Ishikawa (cell line): ENCODE data around the gene ADAT1.

Source experiments
- CEBPB ChIP-seq: IDR thresholded peaks from 2 replicates; pipeline ENCODE4 v1.6.1; 2012
- EP300 ChIP-seq: IDR thresholded peaks from 2 replicates; pipeline ENCODE4 v1.6.1; 2012; ENCODE audit warnings: borderline replicate concordance
- FOXM1 ChIP-seq: IDR thresholded peaks from 2 replicates; pipeline ENCODE4 v1.6.1; 2012; ENCODE audit warnings: low read depth, borderline replicate concordance
- RAD21 ChIP-seq: IDR thresholded peaks from 2 replicates; pipeline ENCODE4 v1.6.1; 2012; ENCODE audit warnings: low read depth
- REST ChIP-seq: IDR thresholded peaks from 2 replicates; pipeline ENCODE4 v1.6.1; 2012; ENCODE audit warnings: low read depth, mild to moderate bottlenecking
- TAF1 ChIP-seq: IDR thresholded peaks from 2 replicates; pipeline ENCODE4 v1.6.1; 2012; ENCODE audit warnings: low read depth, mild to moderate bottlenecking
- TCF12 ChIP-seq: IDR thresholded peaks from 2 replicates; pipeline ENCODE4 v1.6.1; 2012; ENCODE audit warnings: low read depth
- TEAD4 ChIP-seq: IDR thresholded peaks from 2 replicates; pipeline ENCODE4 v1.6.1; 2012
- ZBTB7A ChIP-seq: IDR thresholded peaks from 2 replicates; pipeline ENCODE4 v1.6.1; 2012; ENCODE audit warnings: low read depth
- TF ChIP-seq, protein P1 (sequence below): IDR thresholded peaks from 2 replicates; pipeline ENCODE4 v1.6.1; 2012

DNA sequence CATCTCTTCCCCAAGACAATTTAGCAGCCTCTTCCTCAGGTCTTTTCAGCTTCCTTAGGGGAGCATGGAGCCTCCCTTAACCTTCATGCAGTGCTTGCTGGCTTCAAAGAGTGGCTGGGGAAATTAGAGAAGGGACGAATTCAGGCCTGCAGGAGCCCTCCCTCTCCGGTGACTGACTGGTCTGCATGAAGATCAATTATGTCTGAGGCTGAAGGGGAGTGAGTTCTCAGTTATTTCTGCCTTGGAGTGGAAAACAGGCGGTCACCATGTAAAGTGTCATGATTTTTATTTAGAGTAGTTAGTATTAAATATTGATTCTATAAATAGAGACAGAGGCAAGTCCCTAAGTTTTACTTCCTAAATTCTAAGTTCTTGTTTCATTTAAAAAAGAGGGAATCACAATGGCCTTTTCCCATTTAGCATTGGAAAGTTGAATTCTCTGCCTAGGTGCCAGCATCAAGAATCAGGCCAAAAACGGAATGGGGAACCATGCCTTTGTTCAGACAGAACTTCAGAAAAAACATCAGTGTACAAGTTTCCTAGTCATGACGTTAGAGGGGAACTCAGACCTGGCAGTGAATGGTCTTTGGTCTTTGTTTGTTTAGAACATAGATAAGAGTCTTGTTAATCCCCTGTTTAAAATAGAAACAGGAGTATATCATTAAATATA lies 52.5 kb downstream of the ADAT1 start:
- no peak for TF ChIP-seq FOXM1
- TF ChIP-seq CEBPB: no peak
- TF ChIP-seq, protein P1, sequence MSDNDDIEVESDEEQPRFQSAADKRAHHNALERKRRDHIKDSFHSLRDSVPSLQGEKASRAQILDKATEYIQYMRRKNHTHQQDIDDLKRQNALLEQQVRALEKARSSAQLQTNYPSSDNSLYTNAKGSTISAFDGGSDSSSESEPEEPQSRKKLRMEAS: no peak
- TF ChIP-seq EP300: no peak
- no peak for TF ChIP-seq TCF12
- no peak for TF ChIP-seq ZBTB7A
- TF ChIP-seq TEAD4: no peak
- TF ChIP-seq TAF1: no peak
- no peak for TF ChIP-seq RAD21
- no peak for TF ChIP-seq REST
